Neural crest cell (in vitro differentiated cells): ENCODE results near the gene HNF4A. TPM values are rescaled to one million over a fixed set of nuclear protein-coding genes. Genes with fewer than 3 reads are reported as not detected.
"Not testable (repeated sequence)": the region's sequence is repeated elsewhere in the genome, so short reads cannot be mapped to it uniquely, and the experiment has no call there.

Experiments used
- DNase-seq: peaks from one replicate; pipeline ENCODE4 v3.0.0; 2021; ENCODE audit warnings: low read depth, mixed read lengths, low spot score
- H3K27ac Mint-ChIP-seq: one replicate; pipeline ENCODE4 v1.8.0; 2021; ENCODE audit warnings: mild to moderate bottlenecking, mixed read lengths; ENCODE audit not compliant: unreplicated experiment
- H3K27me3 Mint-ChIP-seq: 2 replicates; pipeline ENCODE4 v1.8.0; 2021; ENCODE audit warnings: low read depth, mild to moderate bottlenecking, mixed read lengths
- H3K36me3 Mint-ChIP-seq: 2 replicates; pipeline ENCODE4 v1.8.0; 2021; ENCODE audit warnings: low read depth, mild to moderate bottlenecking, mixed read lengths
- H3K4me1 Mint-ChIP-seq: 2 replicates; pipeline ENCODE4 v1.8.0; 2021; ENCODE audit warnings: mixed read lengths
- H3K4me3 Mint-ChIP-seq: one replicate; pipeline ENCODE4 v1.8.0; 2021; ENCODE audit warnings: mild to moderate bottlenecking, mixed read lengths
- H3K9me3 Mint-ChIP-seq: 2 replicates; pipeline ENCODE4 v1.8.0; 2021; ENCODE audit warnings: mixed read lengths
- CTCF ChIP-seq: fragments of 200-600 bp; sonication (generic); conservative IDR thresholded peaks from 2 replicates; pipeline ENCODE4 v1.5.0; 2021; ENCODE audit warnings: antibody characterized with exemption, mild to moderate bottlenecking
- total RNA-seq: library from RNA; stranded (reverse); gene quantifications from 2 replicates; pipeline ENCODE4 v1.2.1, GENCODE V29; 2021

HNF4A gene
- total RNA-seq, 1 donor from 2014 or later = not detected

DNA sequence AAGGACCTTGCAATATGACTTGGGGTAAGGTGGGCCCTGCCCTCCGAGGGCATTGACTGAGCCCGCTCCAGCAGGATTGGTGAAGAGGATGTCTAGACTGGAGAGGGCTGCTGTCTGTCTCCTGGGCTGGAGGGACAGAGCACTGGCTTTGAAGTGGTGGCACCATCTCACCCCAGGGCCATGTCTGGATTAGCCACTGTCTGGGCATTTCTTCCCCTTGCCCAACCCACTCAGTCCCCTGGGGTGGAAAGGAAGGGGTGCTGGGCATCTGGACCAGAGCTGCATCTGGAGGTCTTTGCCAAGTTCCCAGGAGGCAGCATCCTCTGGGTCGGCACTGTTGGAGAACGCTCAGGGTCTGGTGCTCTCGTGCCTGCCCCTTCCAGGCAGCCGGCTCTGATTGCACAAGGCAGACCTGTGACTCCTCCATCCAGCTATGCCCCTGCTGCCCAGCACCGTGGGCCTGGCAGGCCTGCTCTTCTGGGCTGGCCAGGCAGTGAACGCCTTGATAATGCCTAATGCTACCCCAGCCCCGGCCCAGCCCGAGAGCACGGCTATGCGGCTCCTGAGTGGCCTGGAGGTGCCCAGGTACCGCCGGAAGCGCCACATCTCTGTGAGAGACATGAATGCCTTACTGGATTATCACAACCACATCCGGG, 18.6 kb upstream of the HNF4A start, which contains the start of gene R3HDML:
R3HDML (plus strand) TSS at position 319 of the 656 bp plus-strand sequence; CDS start at position 434, 115 bp downstream.
- Mint-ChIP-seq H3K27me3 (peaks cover 10% of the 10 kb centered on the region), H3K4me3 (no peak within 1 kb of the TSS), H3K4me1 (peaks cover 9% of the 10 kb centered on the region), H3K27ac (no peak within 1 kb of the TSS), H3K36me3 (no peaks in the 10 kb centered on the region), H3K9me3 (no peaks in the 10 kb centered on the region)
- TF ChIP-seq CTCF = no peak
- DNase-seq = no peak

DNA sequence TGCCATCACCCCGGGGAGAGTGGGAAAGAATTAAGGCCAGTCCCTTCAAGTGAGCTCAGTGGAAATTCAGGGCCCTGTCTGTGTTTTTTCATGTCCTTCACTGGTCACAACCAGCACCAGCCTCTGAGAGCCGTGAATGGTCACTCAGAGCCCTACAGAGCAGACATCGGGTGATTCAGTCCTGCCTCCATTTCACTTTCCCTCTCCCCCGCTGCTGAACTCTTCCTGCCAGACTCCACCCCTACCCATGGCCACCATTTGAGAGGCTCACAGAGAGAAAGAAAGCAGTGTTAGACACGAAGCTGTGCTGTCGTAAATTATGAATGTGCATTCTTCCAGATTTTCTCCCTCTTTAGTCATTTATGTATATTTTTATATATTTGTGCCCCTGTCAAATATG, 13.3 kb upstream of the HNF4A start:
- Mint-ChIP-seq H3K4me1 (peaks cover 10% of the 10 kb centered on the region), H3K4me3 (no peak overlapping the region), H3K36me3 (no peaks in the 10 kb centered on the region), H3K27ac (peak overlapping the region; percentile 92), H3K27me3 (no peaks in the 10 kb centered on the region), H3K9me3 (no peaks in the 10 kb centered on the region)
- no peak for DNase-seq
- no peak for TF ChIP-seq CTCF

DNA sequence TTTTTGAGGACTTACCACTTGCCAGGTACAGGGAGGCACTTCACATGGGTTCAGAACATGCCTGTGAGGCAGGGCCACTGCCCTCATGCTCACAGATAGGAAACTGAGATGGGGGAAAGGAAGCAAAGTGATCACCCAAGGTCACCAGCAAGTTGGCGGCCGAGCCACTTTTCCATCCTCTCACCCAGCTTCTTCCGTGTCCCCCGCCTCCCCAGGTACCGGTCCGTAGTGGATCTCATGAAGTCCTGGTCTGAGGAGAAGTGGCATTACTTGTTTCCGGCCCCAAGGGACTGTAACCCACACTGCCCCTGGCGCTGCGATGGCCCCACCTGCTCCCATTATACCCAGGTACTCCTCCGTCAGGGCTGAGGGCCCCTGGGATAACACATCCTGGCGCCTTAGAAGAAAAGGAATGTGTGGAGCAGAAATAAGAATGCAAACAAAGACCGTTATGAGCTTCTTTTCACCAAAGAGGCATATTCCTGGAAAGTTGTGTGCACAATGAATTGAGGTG, 12.3 kb upstream of the HNF4A start:
- DNase-seq = no peak
- TF ChIP-seq CTCF = no peak
- H3K4me1 Mint-ChIP-seq = peaks cover 10% of the 10 kb centered on the region
- H3K9me3 Mint-ChIP-seq = no peaks in the 10 kb centered on the region
- H3K27me3 Mint-ChIP-seq = no peaks in the 10 kb centered on the region
- no peak overlapping the region for H3K4me3 Mint-ChIP-seq
- H3K36me3 Mint-ChIP-seq = no peaks in the 10 kb centered on the region
- no peak overlapping the region for H3K27ac Mint-ChIP-seq

DNA sequence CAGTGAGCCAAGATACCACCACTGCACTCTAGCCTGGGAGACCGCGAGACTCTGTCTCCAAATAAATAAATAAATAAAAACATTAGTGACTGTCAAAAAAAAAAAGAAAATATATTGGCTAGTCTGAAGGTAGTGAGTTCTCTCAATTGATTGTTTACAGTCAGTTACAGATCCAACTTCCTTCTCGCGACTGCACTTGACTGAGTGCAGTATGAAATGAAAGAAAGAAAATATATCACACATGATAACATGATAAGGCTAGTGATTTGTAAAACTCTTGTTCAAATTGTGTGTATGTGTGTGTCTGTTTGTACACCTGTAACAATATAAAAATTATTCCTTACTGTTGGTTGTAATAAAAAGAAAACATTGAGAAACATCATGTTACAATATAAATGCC, 10.8 kb upstream of the HNF4A start:
- Mint-ChIP-seq H3K9me3 (no peaks in the 10 kb centered on the region), H3K4me1 (peaks cover 10% of the 10 kb centered on the region), H3K36me3 (no peaks in the 10 kb centered on the region), H3K4me3 (no peak overlapping the region), H3K27me3 (no peaks in the 10 kb centered on the region), H3K27ac (peak overlapping the region; percentile 50)
- DNase-seq = no peak
- TF ChIP-seq CTCF = no peak

GRCh38 chr20:44345147-44345546, 10.4 kb upstream of the HNF4A start:
- no peaks in the 10 kb centered on the region for H3K27me3 Mint-ChIP-seq
- H3K27ac Mint-ChIP-seq = peak overlapping the region; percentile 50
- H3K36me3 Mint-ChIP-seq = no peaks in the 10 kb centered on the region
- no peak overlapping the region for H3K4me3 Mint-ChIP-seq
- TF ChIP-seq CTCF = no peak
- DNase-seq = no peak
- peaks cover 10% of the 10 kb centered on the region for H3K4me1 Mint-ChIP-seq
- no peaks in the 10 kb centered on the region for H3K9me3 Mint-ChIP-seq

DNA sequence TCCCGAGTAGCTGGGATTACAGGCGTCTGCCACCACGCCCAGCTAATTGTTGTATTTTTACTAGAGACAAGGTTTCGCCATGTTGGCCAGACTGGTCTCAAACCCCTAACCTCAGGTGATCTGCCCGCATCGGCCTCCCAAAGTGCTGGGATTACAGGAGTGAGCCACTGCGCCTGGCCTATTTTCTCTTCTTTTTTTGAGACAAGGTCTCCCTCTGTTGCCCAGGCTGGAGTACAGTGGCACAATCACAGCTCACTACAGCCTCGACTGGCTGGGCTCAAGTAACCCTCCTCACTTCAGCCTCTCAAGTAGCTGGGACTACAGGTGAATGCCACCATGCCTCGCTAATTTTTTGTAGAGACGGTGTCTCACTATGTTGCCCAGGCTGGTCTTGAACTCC, 9.6 kb upstream of the HNF4A start:
- Mint-ChIP-seq H3K27ac (peak overlapping the region; percentile 43), H3K4me1 (peaks cover 15% of the 10 kb centered on the region)
- not testable (repeated sequence) for H3K27me3 Mint-ChIP-seq, DNase-seq, H3K9me3 Mint-ChIP-seq, H3K4me3 Mint-ChIP-seq, H3K36me3 Mint-ChIP-seq
